GM10847 (cell line): ENCODE measurements around the gene CRYBG2.

Source experiments
- POLR2A ChIP-seq: IDR thresholded peaks from 2 replicates; pipeline ENCODE4 v1.6.1; 2011; ENCODE audit not compliant: insufficient read length; ENCODE audit errors: extremely low read depth

CRYBG2 gene, protein sequence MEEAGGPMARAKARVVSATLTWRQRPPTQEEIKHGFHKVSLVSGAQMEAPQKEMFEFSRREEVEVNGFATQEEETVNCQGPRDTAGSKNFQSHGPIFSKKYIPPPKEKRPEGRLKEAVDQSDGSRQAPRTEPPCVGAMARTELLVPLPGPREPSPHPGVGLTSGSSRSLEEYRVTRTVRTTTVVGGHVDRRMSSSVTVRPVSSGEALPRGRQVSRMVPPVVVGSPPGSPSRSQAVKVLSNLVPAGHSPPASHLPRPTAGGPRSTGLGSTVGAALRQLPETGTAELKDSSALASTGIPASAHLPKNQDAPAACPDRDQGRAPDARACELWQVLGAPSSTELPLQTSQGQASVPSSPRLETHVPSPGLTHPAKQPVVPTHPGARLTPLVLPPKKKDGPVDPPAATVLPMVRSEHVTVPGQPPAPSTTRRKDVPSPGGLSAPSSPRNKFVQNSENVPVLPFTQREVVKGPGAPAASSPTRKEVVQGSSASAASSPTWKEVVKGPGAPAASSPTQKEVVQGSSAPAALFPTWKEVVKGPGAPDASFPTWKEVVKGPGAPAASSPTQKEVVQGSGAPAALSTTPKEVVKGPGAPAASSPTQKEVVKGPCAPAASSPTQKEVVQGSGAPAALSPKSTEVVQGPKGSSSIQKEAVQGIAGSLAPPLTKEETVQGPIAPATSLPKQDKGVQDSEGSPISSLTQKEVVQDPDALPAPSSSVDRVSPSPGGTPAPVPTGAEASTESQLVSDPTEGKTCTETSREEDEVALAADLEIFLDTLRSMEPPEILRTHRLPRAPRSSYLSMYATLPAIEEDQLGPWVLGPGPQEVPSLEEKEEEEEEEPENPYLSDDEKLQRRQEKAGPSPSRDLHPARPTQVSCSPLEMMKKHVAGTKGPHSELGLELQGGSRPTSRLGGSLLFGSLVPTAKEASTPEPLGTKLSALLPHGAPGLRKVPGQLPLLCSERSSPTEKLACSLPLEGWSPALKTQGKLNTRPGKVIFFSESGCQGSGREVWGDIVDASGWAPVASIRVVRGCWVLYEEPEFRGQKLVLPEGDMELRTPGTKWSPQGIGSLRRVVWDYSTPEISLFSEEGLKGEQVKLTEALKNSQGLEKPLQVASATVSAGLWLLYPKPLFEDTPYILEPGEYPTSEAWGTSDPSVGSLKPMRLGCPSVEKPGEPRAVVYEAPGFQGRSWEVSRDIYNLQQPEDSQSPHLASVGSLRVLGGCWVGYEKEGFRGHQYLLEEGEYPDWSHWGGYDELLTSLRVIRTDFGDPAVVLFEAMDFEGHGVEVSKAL (N-terminal part only)

DNA sequence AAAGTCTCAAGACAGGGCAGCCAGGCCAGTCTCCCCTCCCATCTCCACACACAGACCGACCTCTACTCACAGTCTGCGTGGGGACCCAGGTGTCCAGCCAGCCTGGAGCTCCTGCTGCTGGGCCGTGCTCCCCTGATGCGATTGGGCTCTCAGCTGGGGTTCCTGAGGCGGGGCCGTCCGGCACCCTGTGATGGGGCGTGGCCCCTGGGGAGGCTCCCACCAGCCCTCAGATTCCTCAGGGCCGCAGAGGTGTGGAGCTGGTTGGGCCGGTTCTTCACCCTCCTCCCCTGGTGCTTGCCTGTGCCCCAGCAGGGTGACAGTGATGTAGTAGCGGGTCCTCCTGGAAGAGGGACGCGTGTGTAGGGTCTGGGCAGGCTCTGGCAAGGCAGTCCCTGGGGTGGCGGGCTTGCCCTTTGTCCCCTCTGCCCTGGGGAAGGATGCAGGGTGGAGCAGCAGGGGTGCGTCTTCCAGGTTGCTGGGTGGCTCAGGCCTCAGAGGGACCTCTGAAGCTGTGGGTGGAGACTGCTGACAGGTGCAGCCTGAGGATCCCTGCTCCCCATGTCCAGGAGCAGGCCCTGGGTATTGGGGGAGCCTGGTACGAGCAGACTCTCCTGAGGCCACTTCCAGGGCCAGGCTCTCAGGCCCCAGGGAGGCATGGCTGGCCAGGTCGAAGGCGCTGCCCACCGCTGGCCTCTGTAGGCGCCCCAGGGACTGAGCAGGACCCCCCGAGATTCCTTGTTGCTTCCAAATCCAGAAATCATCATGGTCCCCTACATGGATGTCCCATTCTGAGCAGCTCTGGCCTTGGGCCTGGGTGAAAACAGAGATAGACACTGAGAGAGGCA, at the start of gene CRYBG2:
Gene CRYBG2 (minus strand): TSS at position 155 of the 845 bp plus-strand sequence. CDS start 7,473 bp downstream, outside the sequence.
- no peak for TF ChIP-seq POLR2A

DNA sequence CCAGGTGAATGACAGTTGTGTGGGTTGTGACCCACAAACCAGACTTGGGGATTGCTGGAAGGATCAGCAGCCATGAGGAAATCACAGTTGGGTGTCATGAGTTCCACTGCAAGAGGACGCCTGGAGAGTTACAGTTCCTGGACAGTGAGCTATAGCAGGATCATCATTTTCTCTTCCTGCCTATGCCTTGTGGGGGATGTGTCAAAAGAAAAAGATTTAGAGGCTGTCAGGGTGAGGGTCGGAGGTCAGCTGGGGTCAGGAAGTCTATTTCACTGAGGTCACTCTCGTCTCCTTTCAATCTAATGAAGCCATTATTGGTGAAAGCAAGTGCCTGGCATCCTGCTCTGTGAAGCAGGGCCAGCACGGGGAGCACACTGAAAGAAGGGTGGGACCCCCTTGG, 49.7 kb upstream of the CRYBG2 start:
- TF ChIP-seq POLR2A = no peak

DNA sequence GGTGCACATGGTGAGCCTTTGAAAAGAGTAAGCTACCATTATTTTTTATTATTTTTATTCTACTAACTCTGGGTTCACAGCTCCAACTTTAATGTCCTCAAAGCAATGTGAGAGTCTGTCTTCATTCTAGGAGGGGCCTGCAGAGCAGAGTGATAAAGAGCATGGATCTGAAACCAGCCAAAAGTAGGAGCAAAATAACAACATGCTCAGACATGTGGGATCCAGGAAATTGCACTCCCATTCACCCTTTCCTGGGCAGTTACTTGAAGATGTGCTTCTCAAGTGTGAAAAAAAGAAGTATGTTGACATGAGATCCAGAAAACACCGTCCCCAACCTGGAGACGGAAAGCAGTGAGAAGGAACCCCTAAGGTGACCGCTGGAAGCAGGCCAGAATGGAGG, 48.0 kb upstream of the CRYBG2 start:
- TF ChIP-seq POLR2A = no peak

DNA sequence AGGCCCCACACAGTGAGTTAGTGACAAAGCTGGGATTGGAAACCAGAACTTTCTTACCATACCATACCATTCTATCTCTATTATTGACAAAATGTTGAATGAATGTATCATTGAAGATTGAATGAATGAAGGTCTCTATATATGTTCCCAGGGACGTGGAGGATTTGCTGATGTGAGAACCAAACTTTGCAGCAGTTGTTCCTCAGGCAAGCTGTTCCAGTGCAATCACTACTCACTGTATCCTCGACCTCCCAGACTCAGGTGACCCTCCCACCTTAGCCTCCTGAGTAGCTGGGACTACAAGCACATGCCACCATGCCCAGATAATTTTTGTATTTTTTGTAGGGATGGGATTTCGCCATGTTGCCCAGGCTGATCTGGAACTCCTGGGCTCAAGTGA, 45.1 kb upstream of the CRYBG2 start:
- TF ChIP-seq POLR2A = no peak

DNA sequence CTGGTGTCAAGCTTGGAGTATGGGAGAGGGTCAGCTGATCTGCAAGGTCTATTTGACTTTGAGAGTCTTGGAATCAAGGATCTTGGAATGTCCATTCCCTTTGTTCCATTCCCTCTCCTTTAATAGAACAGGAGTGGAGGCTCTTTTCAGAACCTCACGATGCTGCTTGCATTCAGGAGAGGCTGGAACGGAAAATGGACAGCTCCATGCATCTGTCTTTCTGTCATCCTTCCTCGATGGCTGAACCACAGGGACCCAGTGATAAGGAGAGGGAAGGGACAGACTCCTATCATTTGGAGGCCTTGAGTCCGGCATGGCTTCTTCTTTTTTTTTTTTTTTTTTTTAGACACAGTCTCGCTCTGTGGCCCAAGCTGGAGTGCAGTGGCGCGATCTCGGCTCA, 41.8 kb upstream of the CRYBG2 start:
- no peak for TF ChIP-seq POLR2A

DNA sequence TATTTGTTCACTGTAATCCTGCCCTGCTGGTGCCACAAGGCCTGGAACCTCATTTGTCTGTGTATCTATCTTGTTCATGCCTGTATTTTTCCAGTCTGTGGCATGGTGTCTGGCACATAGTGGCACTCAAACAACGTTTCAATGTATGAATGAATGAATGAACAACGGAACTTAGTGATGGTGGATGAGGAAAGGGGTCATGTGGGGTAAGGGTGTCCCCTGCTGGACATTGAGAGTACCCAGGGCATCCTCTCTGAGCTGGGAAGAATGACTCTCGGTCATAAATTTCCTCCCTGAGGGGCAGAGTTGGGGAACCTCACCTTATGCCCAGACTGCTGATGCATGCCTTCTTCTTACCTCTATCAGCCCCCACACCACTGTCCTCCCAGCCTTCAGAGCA, 37.5 kb upstream of the CRYBG2 start:
- TF ChIP-seq POLR2A = no peak

DNA sequence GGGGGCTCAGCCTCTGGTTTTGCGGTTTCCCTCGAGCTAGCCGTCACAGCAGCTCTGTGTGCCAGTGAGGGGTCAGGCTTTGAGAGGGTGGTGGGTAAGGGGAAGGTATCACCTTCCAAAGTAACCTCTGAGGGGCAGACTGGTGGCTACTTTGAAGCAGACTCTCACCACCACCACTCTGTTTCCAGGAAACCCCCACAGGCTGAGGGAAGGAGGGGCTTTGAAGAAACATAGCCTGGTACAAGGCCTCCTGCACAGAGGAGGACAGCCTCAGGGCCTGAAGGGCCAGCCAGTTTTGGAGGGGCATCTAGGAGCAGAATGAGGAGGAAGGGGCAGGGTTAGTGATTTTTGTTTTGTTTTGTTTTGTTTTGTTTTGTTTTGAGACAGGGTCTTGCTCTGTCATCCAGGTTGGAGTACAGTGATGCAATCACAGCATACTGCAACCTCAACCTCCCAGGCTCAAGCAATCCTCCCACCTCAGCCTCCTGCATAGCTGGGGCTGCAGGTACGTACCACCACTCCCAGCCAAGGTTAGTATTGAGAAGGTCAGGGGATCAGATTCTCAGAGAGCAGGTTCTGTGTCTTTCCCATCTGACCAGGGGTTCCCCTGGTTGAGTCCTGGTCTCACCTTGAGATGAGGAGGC, 35.8 kb upstream of the CRYBG2 start:
- no peak for TF ChIP-seq POLR2A

DNA sequence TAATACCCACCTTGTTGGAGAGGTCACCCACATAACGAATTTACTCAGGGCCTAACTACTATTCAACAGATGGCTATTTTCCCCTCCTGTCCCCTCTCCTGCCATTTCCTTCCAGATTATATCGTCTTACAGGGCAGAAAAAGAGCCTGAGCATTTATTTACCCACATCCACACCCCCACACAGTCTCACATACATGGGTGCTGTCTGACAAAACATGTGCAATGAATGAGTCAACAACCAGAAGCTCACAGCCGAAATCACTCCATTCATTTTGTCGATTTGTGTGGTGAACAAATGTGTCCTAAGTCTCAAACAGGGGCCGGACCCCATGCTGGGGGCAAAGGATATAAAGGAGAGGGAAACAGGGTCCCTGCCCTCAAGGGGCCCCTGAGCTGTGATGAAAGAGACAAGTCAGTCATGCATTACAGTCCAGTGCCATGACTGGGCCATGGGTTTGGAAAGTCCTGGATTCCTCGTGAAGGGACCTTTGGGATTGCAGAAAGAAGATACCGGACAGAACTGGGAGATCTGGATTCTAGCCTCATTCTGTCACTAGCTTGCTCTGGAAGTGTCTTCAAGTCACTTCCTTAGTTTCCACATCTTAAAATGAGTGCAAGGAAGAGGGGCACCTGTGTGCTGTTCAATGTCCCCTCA, 35.0 kb upstream of the CRYBG2 start:
- no peak for TF ChIP-seq POLR2A

DNA sequence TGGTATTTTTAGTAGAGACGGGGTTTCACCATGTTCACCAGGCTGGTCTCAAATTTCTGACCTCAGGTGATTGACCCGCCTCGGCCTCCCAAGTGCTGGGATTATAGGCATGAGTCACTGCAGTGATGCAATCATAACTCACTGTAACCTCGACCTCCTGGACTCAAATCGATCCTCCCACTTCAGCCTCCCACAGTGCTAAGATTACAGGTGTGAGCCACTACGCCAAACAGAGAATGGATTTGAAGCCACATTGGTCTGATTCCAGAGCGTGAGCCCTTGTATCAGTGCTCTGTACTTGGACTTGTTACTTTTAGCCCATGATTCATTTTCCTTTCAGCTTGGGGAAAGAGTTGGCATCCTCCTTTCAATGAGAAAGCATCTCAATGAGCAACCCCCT, 33.5 kb upstream of the CRYBG2 start:
- no peak for TF ChIP-seq POLR2A

DNA sequence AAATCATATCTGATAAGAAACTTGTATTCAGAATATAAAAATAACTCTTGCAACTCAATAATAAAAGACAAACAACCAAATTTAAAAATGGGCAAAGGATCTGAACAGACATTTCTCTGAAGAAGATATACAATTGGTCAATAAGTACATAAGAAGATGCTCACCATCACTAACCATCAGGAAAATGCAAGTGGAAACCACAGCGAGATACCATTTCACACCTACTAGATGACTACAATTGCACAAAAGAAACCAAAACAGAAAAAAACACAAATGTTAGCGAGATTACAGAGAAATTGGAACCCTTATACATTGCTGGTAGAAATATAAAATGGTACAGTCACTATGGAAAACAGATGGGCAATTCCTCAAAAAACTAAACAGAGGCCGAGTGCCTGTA, 30.1 kb upstream of the CRYBG2 start:
- TF ChIP-seq POLR2A = no peak

DNA sequence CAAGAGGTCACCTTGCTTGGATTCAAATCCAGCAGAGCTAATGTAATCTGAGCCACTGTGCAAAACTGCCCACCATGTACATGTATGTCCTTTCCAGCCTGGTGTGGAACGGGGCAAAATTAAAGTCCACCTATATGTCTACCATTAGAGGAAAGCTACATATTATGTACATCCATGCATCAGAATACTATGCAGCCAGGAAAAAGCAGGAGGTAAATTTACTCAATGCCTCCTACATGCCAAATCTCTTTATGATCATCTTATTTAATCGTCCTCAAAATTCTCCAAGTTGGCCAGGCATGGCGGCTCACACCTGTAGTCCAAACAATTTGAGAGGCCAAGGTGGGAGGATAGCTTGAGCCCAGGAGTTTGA, 24.9 kb upstream of the CRYBG2 start:
- no peak for TF ChIP-seq POLR2A

DNA sequence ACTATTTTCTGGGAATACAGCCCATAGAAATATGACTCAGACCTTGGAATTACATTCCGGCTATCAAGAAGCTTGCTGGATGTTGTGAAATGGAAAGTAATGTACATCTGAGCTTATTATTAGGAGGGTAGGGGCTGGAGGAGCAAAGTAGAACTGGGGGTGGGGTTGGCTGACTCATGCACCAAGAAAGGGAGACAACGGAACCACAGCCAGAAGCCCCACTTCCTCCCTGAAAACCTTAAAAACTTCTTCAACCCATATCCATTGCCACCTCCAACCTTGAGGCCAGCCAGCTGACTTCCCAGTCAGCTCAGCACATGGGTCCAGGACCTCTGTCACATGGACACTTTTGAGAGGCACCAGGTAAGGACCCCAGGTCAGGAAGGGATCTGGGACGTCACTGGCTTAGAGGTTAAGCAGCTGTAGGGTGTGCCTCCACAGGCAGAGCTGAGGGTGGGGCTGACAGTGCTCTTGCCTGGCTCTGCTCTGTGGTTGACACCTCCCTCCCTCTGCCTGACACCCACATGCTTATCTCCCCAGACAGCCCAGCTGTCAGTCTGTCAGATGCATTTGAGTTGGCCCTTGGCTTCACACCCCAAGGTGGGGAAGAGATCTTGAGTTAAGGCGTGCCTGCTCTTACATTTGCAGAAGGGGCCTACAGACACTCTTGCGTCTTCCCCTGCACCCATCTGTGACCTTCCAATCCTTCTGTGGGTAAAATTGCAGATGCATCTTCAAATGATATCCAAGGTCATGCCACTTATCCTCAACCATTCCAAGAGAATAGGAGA, 24.4 kb upstream of the CRYBG2 start:
- no peak for TF ChIP-seq POLR2A

DNA sequence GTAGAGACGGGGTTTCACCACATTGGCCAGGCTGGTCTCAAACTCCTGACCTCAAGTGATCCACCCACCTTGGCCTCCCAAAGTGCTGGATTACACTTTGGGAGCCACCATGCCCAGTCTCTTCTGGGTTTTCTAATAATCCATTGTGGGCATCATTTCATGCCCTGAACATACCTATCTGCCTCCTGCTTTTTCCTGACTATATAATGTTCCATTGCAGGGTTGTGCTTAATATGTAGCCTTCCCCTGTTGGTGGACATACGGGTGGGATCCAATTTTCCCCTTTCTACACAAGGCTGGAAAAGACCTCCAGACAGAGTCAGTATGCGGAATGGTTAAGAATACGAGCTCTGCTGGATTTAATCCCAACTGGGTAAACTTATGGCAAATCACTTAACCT, 22.1 kb upstream of the CRYBG2 start:
- no peak for TF ChIP-seq POLR2A
